HG02884 (cell line): ENCODE measurements around the gene TSPAN13.

ENCODE experiments used
- ATAC-seq: cut with Tn5 transposase; IDR thresholded peaks from one replicate; pipeline ENCODE4 v1.9.1; 2021; ENCODE audit warnings: mild to moderate bottlenecking, moderate library complexity; ENCODE audit not compliant: unreplicated experiment

The TSPAN13 gene

DNA sequence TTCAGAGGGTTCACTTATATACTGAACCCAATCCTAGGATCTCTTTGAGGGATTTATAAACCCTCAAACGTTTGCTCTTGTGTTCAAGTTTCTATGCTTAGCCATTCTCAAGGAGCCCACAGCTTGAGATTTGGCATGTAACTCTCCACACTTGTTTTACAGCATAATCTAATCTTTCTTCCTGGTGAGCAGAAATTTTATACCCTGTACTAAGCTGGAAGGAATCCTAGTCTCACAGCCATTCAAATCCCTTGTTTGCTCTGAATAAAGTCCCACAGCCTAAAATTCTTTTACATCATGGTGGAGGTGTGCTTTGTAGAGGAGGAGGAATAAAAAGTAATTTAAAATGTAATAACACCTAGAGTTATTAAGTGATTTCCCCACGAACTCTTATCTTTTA is 56.6 kb downstream of the TSPAN13 start:
- no peak for ATAC-seq

GRCh38 chr7:16810573-16810972 is 57.0 kb downstream of the TSPAN13 start:
- ATAC-seq: no peak

DNA sequence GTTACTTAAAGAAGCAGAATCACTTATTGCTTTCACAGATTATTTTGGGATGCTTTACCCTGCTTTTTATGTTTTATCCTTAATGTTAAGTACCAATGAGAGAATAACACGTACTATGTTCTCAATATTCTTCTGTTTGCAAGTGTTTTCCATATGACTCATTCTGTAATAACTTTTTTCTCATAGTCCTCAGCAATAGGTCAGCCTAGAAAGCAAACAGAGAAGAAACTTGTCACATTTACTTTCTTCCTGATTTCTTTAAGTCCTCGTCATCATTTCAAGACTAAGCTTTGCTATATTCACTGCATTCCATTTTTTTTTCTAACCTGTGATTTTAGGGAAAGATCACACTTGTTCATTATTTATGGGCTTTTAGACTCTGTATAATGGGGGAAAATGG is 58.0 kb downstream of the TSPAN13 start:
- no peak for ATAC-seq

DNA sequence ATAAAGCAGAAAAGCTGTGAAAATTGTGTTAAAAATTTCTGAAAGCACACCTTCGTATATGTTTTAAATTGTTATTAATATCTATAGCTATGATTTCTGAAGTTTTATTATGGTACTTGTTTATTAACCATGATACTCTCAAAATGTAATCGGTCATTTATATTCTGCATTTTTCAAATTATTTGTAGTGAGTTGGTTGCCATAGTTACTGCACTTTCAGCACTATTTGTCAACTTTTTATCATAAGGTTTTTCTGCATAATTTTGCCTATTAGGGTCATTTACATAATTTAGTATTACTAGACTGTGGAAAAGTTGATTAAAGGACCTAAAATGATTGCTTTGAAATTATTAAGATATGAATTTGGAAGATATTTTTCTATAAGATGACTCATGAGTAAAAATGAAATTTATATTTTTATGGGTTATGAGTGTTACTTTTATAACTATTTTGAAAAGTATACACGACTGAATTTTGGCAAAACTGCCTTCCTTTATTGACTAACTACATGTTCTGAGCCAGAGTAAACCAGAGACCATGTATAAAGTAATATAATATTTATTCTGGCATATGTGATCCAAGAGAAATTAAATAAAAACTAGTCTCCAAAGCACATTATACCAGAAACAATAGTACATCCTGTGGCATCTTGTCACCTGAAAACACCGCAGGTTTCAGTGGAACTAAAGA is 59.1 kb downstream of the TSPAN13 start:
- no peak for ATAC-seq

GRCh38 chr7:16813232-16813616 is 59.7 kb downstream of the TSPAN13 start:
- ATAC-seq: no peak

DNA sequence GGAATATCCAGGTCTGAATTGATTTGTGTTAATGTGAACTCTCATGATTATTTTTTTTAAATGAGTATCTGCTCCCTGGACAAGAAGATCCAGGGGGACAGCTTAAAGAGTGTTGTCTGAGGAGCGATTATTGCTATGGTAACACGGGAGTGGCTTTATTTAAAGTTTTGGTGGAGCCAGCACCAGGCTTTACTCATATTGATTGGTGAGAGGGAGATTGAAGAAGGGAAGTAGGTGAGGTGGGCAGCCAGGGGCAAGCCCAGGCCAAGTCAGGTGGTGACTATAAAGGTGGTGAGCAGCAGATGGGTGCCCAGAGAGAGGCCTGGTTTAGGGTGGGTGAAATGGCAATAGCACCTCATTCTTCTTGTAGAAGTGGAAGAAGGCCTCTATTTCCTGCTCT is 61.4 kb downstream of the TSPAN13 start:
- no peak for ATAC-seq

GRCh38 chr7:16816824-16817223 is 63.3 kb downstream of the TSPAN13 start:
- no peak for ATAC-seq

DNA sequence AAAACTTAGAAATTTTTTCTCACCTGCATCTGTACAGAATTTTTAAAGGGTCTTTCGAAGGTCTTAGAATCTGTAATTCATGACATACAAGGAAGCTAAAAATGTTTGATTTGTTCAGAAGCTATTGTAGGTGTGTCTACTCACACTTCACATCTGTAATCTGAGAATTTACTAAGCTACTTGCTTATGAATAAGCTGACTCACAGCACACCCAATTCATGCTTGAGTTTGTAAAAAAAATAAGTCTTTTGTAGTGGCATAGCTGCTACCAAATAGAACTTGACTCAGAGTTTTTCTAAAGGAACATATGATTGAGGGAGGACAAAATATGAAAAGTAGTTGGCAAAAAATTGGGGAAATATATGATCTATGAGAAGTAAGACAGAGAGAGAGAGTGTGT is 64.0 kb downstream of the TSPAN13 start:
- no peak for ATAC-seq

GRCh38 chr7:16818732-16819131 is 65.2 kb downstream of the TSPAN13 start:
- ATAC-seq: no peak

DNA sequence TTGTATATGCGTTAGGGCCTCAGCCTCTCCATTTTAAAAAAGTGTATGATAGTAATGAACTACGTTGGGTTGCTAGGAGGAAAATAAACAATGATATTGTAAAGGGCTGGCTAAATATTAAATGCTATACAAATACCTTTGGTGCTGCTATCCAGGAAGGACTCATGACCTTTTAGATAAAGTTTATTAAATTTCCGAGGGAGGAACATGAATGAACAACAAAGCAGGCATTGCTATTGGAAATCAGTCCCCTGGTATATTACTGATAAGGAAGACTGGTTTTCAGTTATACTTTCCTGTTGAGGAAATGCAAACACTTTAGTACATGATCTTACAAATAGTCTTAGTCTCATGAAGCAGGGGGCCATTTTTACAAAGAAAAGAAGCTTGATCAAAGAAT is 68.5 kb downstream of the TSPAN13 start:
- ATAC-seq: no peak

GRCh38 chr7:16826060-16826459 is 72.5 kb downstream of the TSPAN13 start:
- no peak for ATAC-seq

DNA sequence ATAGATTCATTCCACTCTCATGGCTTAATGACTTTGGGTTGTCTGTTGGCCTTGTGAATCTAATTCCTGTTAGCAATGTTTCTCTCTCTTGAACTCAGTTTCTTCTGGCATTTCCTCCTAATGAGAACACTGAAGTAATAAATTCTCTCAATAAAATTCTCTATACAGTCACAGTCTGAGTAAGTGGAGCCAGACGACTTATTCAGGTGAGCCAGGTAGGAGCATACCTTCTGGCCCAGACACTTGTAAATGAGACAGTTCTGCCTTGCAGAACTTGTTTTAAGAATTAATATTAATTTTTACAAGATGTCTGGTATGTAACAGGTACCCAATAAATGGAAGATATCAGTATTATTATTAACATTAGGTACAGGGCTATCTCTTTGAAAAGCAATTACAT is 79.8 kb downstream of the TSPAN13 start:
- no peak for ATAC-seq
